ENCODE measurements around the gene SHISAL1.

DNA sequence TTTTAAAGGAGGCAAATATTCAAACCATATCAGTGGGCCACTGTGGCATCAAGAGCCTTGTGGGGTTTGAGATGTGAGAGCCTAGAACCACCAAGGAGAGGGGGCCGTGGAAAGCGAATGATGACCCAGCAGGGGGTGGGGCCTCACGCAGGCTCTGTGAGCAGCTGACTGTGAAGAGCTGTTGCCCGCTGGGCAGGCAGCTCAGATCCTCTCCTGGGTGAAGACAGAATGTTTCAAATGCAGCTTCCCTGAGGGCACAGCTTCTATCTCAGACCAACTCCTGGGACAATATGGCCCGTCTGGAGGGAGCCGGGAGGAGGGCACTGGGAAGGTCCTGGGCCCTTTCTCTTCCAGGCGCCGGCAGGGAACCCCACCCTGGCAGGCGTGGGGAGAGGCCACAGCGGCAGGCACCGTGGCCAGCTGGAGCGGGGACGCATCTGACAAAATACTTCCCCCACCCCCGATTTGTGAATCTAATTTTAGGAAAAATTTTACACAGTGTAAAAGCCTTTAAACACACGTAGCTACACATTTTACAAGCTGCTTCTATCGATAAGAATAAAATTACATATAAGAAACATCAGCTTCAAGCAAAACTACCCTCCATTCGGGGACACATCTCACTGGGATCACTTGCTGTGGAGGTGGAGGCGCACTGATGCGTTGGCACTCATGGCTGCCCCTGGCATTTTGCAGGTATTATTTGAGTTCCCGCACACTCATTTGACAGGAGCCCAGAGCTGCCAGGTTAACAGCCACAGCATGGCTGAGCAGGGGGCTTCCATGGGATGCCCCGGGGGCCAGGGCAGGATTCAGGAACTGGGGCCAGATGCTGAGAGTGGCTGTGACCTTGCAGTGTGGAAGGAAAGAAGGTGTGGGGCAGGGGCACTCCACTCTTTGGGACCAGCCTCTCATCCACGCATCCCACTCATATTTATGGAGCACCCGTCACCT lies 91.7 kb downstream of the SHISAL1 start:
- TF ChIP-seq, protein P1, sequence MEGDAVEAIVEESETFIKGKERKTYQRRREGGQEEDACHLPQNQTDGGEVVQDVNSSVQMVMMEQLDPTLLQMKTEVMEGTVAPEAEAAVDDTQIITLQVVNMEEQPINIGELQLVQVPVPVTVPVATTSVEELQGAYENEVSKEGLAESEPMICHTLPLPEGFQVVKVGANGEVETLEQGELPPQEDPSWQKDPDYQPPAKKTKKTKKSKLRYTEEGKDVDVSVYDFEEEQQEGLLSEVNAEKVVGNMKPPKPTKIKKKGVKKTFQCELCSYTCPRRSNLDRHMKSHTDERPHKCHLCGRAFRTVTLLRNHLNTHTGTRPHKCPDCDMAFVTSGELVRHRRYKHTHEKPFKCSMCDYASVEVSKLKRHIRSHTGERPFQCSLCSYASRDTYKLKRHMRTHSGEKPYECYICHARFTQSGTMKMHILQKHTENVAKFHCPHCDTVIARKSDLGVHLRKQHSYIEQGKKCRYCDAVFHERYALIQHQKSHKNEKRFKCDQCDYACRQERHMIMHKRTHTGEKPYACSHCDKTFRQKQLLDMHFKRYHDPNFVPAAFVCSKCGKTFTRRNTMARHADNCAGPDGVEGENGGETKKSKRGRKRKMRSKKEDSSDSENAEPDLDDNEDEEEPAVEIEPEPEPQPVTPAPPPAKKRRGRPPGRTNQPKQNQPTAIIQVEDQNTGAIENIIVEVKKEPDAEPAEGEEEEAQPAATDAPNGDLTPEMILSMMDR (IDR thresholded peaks at IDR 0.05; ENCODE audit: low read depth, low read length), result no peak
- TF ChIP-seq EZH2phosphoT487 (IDR thresholded peaks at IDR 0.05; ENCODE audit: low read depth), result no peak

All from OCI-LY3 (cell line).